HEK293T (cell line): Measurements from ENCODE around the gene SMIM26.

Source experiments
- ARNT ChIP-seq: fragments of 450-650 bp; IDR thresholded peaks from 2 replicates; pipeline ENCODE4 v1.6.1; 2017; ENCODE audit warnings: mild to moderate bottlenecking
- BHLHE40 ChIP-seq: fragments of 450-650 bp; IDR thresholded peaks from 2 replicates; pipeline ENCODE4 v1.6.1; 2016; ENCODE audit warnings: mild to moderate bottlenecking, moderate library complexity, borderline replicate concordance
- CTBP1 ChIP-seq: fragments of 450-650 bp; IDR thresholded peaks from 2 replicates; pipeline ENCODE4 v1.6.1; 2016; ENCODE audit warnings: borderline replicate concordance
- ELF4 ChIP-seq: fragments of 450-650 bp; IDR thresholded peaks from 2 replicates; pipeline ENCODE4 v1.6.1; 2017; ENCODE audit warnings: antibody characterized with exemption
- FOXA1 ChIP-seq: fragments of 450-650 bp; IDR thresholded peaks from 2 replicates; pipeline ENCODE4 v1.6.1; 2016; ENCODE audit warnings: mild to moderate bottlenecking
- FOXK2 ChIP-seq: fragments of 450-650 bp; IDR thresholded peaks from 2 replicates; pipeline ENCODE4 v1.6.1; 2016; ENCODE audit warnings: mild to moderate bottlenecking
- FOXM1 ChIP-seq: fragments of 450-650 bp; IDR thresholded peaks from 2 replicates; pipeline ENCODE4 v1.6.1; 2017; ENCODE audit warnings: mild to moderate bottlenecking, borderline replicate concordance
- LEF1 ChIP-seq: fragments of 450-650 bp; IDR thresholded peaks from 2 replicates; pipeline ENCODE4 v1.6.1; 2017; ENCODE audit warnings: mild to moderate bottlenecking, borderline replicate concordance
- NFRKB ChIP-seq: fragments of 450-650 bp; IDR thresholded peaks from 2 replicates; pipeline ENCODE4 v1.6.1; 2016; ENCODE audit warnings: mild to moderate bottlenecking, moderate library complexity
- SP1 ChIP-seq: fragments of 450-650 bp; IDR thresholded peaks from 2 replicates; pipeline ENCODE4 v1.6.1; 2017
- SUZ12 ChIP-seq: fragments of 450-650 bp; IDR thresholded peaks from 2 replicates; pipeline ENCODE4 v1.6.1; 2016; ENCODE audit warnings: mild to moderate bottlenecking
- TARDBP ChIP-seq: fragments of 450-650 bp; IDR thresholded peaks from 2 replicates; pipeline ENCODE4 v1.6.1; 2016
- ZNF384 ChIP-seq: fragments of 450-650 bp; IDR thresholded peaks from 2 replicates; pipeline ENCODE4 v1.6.1; 2016
- TF ChIP-seq, protein P1 (sequence below): fragments of 450-650 bp; IDR thresholded peaks from 2 replicates; pipeline ENCODE4 v1.6.1; 2016

GRCh38 chr20:18613553-18613952 is 46.3 kb downstream of the SMIM26 start:
- TF ChIP-seq ELF4, result no peak
- TF ChIP-seq, protein P1, sequence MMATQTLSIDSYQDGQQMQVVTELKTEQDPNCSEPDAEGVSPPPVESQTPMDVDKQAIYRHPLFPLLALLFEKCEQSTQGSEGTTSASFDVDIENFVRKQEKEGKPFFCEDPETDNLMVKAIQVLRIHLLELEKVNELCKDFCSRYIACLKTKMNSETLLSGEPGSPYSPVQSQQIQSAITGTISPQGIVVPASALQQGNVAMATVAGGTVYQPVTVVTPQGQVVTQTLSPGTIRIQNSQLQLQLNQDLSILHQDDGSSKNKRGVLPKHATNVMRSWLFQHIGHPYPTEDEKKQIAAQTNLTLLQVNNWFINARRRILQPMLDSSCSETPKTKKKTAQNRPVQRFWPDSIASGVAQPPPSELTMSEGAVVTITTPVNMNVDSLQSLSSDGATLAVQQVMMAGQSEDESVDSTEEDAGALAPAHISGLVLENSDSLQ, result no peak
- no peak for TF ChIP-seq SP1
- no peak for TF ChIP-seq FOXM1
- no peak for TF ChIP-seq LEF1
- TF ChIP-seq SUZ12, result no peak
- no peak for TF ChIP-seq FOXA1
- TF ChIP-seq CTBP1, result no peak
- TF ChIP-seq NFRKB, result no peak
- TF ChIP-seq ZNF384, result no peak
- no peak for TF ChIP-seq BHLHE40
- TF ChIP-seq ARNT, result no peak
- no peak for TF ChIP-seq FOXK2
- no peak for TF ChIP-seq TARDBP
